Activated CD4-positive, alpha-beta memory T cell treated with anti-CD3 and anti-CD28 coated beads, Interleukin-2, amount 10 ng/mL, durations not matched to agents 7 days and 5 days (primary cell): Measurements from ENCODE around the gene TAL1. TPM values are rescaled to one million over a fixed set of nuclear protein-coding genes. Genes with fewer than 3 reads are reported as not detected.

Experiments
- CTCF ChIA-PET: fragments of 350-600 bp; sonication (Branson Sonifier 250); formaldehyde crosslinking; loops from one replicate; lab custom pipeline; 2021; ENCODE audit warnings: antibody characterized with exemption, inconsistent platforms; lab: Charles Lee
- POLR2A ChIA-PET: fragments of 350-600 bp; sonication (Branson Sonifier 250); formaldehyde crosslinking; loops from one replicate; lab custom pipeline; 2021; ENCODE audit warnings: antibody characterized with exemption; lab: Charles Lee
- DNase-seq: peaks from one replicate; pipeline ENCODE4 v3.0.0-alpha.2; 2020
- H3K27ac Mint-ChIP-seq: one replicate; pipeline ENCODE4 v1.8.0; 2021; ENCODE audit warnings: mild to moderate bottlenecking, mixed read lengths
- H3K27me3 Mint-ChIP-seq: one replicate; pipeline ENCODE4 v1.8.0; 2021; ENCODE audit warnings: mixed read lengths
- H3K36me3 Mint-ChIP-seq: one replicate; pipeline ENCODE4 v1.8.0; 2021; ENCODE audit warnings: low read depth, mixed read lengths
- H3K4me1 Mint-ChIP-seq: one replicate; pipeline ENCODE4 v1.8.0; 2021; ENCODE audit warnings: mixed read lengths
- H3K4me3 Mint-ChIP-seq: one replicate; pipeline ENCODE4 v1.8.0; 2021; ENCODE audit warnings: mild to moderate bottlenecking, mixed read lengths
- H3K9me3 Mint-ChIP-seq: one replicate; pipeline ENCODE4 v1.8.0; 2021; ENCODE audit warnings: mixed read lengths
- total RNA-seq, 2 experiments: library from RNA; stranded (reverse); gene quantifications; one replicate each; pipeline ENCODE4 v1.2.3, GENCODE V29; 2021

The TAL1 gene
- total RNA-seq, 2 experiments from 2014 or later, result not detected

GRCh38 chr1:47227341-47228232 lies 4.4 kb downstream of the TAL1 start:
- Mint-ChIP-seq H3K27me3 (peaks cover 67% of the 10 kb centered on the region), H3K4me1 (peaks cover 29% of the 10 kb centered on the region), H3K9me3 (no peaks in the 10 kb centered on the region), H3K4me3 (no peak overlapping the region), H3K27ac (no peak overlapping the region), H3K36me3 (peaks cover 4% of the 10 kb centered on the region)
- DNase-seq, result no peak
- ChIA-PET POLR2A (interaction anchor here (1.1 kb wide), 1 partner anchor 16 kb away, joined by 4 read pairs; no protein-coding TSS in a partner anchor), CTCF (interaction anchor here (0.8 to 1.4 kb wide), 3 partner anchors 34 to 210 kb away, joined by 3 to 5 read pairs (median 4); partner anchors contain the start of gene FOXD2)

GRCh38 chr1:47226839-47227215 lies 5.2 kb downstream of the TAL1 start:
- ChIA-PET CTCF (interaction anchor here (1.0 to 1.4 kb wide), 2 partner anchors 34 to 211 kb away, joined by 3 to 5 read pairs; partner anchors contain the start of gene FOXD2), POLR2A (interaction anchor here (1.1 kb wide), 1 partner anchor 15 kb away, joined by 4 read pairs; no protein-coding TSS in a partner anchor)
- DNase-seq, result no peak
- Mint-ChIP-seq H3K27me3 (peaks cover 62% of the 10 kb centered on the region), H3K4me3 (no peak overlapping the region), H3K36me3 (peaks cover 4% of the 10 kb centered on the region), H3K9me3 (no peaks in the 10 kb centered on the region), H3K4me1 (peaks cover 24% of the 10 kb centered on the region), H3K27ac (no peak overlapping the region)

- no peaks in the 10 kb centered on the region for H3K36me3 Mint-ChIP-seq
- no peak overlapping the region for H3K27ac Mint-ChIP-seq
- peaks cover 19% of the 10 kb centered on the region for H3K4me1 Mint-ChIP-seq
- DNase-seq, result no peak
- ChIA-PET POLR2A (interaction anchor here (1.1 kb wide), 1 partner anchor 14 kb away, joined by 4 read pairs; no protein-coding TSS in a partner anchor), CTCF (no interaction called here)
- peaks cover 57% of the 10 kb centered on the region for H3K27me3 Mint-ChIP-seq
- H3K9me3 Mint-ChIP-seq, result no peaks in the 10 kb centered on the region
- H3K4me3 Mint-ChIP-seq, result no peak overlapping the region
Measured at GRCh38 chr1:47226121-47226838, 5.7 kb downstream of the TAL1 start.

GRCh38 chr1:47225430-47226100 lies 6.5 kb downstream of the TAL1 start:
- H3K27me3 Mint-ChIP-seq, result peaks cover 50% of the 10 kb centered on the region
- no peak overlapping the region for H3K27ac Mint-ChIP-seq
- no peak for DNase-seq
- ChIA-PET CTCF (no interaction called here), POLR2A (no interaction called here)
- H3K4me1 Mint-ChIP-seq, result peaks cover 16% of the 10 kb centered on the region
- no peaks in the 10 kb centered on the region for H3K9me3 Mint-ChIP-seq
- no peaks in the 10 kb centered on the region for H3K36me3 Mint-ChIP-seq
- H3K4me3 Mint-ChIP-seq, result no peak overlapping the region

GRCh38 chr1:47224676-47225399 lies 7.2 kb downstream of the TAL1 start:
- H3K36me3 Mint-ChIP-seq, result no peaks in the 10 kb centered on the region
- ChIA-PET POLR2A (no interaction called here), CTCF (interaction anchor here (1.4 kb wide), 1 partner anchor 38 kb away, joined by 4 read pairs; no protein-coding TSS in a partner anchor)
- peaks cover 43% of the 10 kb centered on the region for H3K27me3 Mint-ChIP-seq
- H3K4me1 Mint-ChIP-seq, result peaks cover 9% of the 10 kb centered on the region
- H3K9me3 Mint-ChIP-seq, result no peaks in the 10 kb centered on the region
- no peak for DNase-seq
- no peak overlapping the region for H3K4me3 Mint-ChIP-seq
- no peak overlapping the region for H3K27ac Mint-ChIP-seq

GRCh38 chr1:47223921-47224675 lies 7.9 kb downstream of the TAL1 start:
- Mint-ChIP-seq H3K27me3 (peaks cover 35% of the 10 kb centered on the region), H3K9me3 (no peaks in the 10 kb centered on the region), H3K4me1 (peaks cover 3% of the 10 kb centered on the region), H3K27ac (no peak overlapping the region), H3K36me3 (no peaks in the 10 kb centered on the region), H3K4me3 (no peak overlapping the region)
- CTCF ChIA-PET, result interaction anchor here (1.4 kb wide), 1 partner anchor 38 kb away, joined by 4 read pairs; no protein-coding TSS in a partner anchor
- POLR2A ChIA-PET, result no interaction called here
- DNase-seq, result no peak

GRCh38 chr1:47223174-47223920 lies 8.7 kb downstream of the TAL1 start:
- ChIA-PET POLR2A (no interaction called here), CTCF (interaction anchor here (1.4 kb wide), 1 partner anchor 39 kb away, joined by 4 read pairs; no protein-coding TSS in a partner anchor)
- H3K36me3 Mint-ChIP-seq, result no peaks in the 10 kb centered on the region
- H3K4me1 Mint-ChIP-seq, result peaks cover 3% of the 10 kb centered on the region
- H3K9me3 Mint-ChIP-seq, result no peaks in the 10 kb centered on the region
- DNase-seq, result no peak
- H3K27ac Mint-ChIP-seq, result no peak overlapping the region
- peaks cover 28% of the 10 kb centered on the region for H3K27me3 Mint-ChIP-seq
- no peak overlapping the region for H3K4me3 Mint-ChIP-seq

GRCh38 chr1:47222476-47222875 lies 9.5 kb downstream of the TAL1 start:
- POLR2A ChIA-PET, result interaction anchor here (1.1 kb wide), 1 partner anchor 11 kb away, joined by 3 read pairs; no protein-coding TSS in a partner anchor
- CTCF ChIA-PET, result interaction anchor here (1.7 to 3.0 kb wide), 2 partner anchors 29 to 44 kb away, joined by 5 to 11 read pairs; no protein-coding TSS in a partner anchor
- Mint-ChIP-seq H3K27me3 (peaks cover 19% of the 10 kb centered on the region), H3K4me1 (peaks cover 3% of the 10 kb centered on the region), H3K27ac (no peak overlapping the region), H3K9me3 (no peaks in the 10 kb centered on the region), H3K36me3 (no peaks in the 10 kb centered on the region), H3K4me3 (no peak overlapping the region)
- no peak for DNase-seq

GRCh38 chr1:47219590-47220220 lies 12.3 kb downstream of the TAL1 start:
- H3K4me3 Mint-ChIP-seq, result no peak overlapping the region
- H3K36me3 Mint-ChIP-seq, result no peaks in the 10 kb centered on the region
- no peaks in the 10 kb centered on the region for H3K27me3 Mint-ChIP-seq
- H3K9me3 Mint-ChIP-seq, result no peaks in the 10 kb centered on the region
- H3K4me1 Mint-ChIP-seq, result no peaks in the 10 kb centered on the region
- DNase-seq, result no peak
- POLR2A ChIA-PET, result no interaction called here
- CTCF ChIA-PET, result interaction anchor here (1.0 to 3.0 kb wide), 2 partner anchors 26 to 27 kb away, joined by 3 to 11 read pairs; no protein-coding TSS in a partner anchor
- no peak overlapping the region for H3K27ac Mint-ChIP-seq

- CTCF ChIA-PET, result interaction anchor here (1.0 kb wide), 1 partner anchor 26 kb away, joined by 3 read pairs; no protein-coding TSS in a partner anchor
- Mint-ChIP-seq H3K4me1 (no peaks in the 10 kb centered on the region), H3K27ac (no peak overlapping the region), H3K4me3 (no peak overlapping the region), H3K9me3 (no peaks in the 10 kb centered on the region), H3K36me3 (no peaks in the 10 kb centered on the region), H3K27me3 (no peaks in the 10 kb centered on the region)
- DNase-seq, result no peak
- POLR2A ChIA-PET, result no interaction called here
Measured at GRCh38 chr1:47219001-47219400, 13.0 kb downstream of the TAL1 start.
